ENCODE measurements around the gene ENO3.
"Not testable (repeated sequence)": the region's sequence is repeated elsewhere in the genome, so short reads cannot be mapped to it uniquely, and the experiment has no call there.

The ENO3 gene

DNA sequence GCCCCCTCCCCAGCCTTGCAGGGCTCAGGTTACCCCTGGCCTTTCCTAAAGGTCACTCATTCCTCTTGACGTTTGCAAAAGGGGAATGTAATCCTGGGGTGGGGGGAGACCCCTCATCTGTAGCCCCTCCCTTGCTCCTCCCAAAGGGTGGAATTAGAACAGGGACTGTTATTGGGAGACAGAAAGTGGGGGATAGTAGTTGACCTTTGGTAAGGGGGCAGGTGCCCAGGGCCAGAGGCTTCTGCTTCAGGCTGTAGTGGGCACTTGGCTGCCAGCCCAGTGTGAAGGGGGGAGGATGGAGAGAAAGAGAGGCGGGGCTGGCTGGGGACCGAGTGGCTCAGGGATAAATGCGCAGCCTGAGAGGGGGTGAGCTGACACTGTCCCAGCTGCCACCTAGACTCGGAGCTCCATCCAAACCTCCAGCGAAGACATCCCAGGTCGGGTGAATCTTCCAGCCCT is at the start of gene ENO3:
Gene ENO3, plus strand, starts transcription at position 374 of the 459 bp plus-strand sequence. CDS start 711 bp downstream, outside the sequence.
- DNase-seq: no peak

DNA sequence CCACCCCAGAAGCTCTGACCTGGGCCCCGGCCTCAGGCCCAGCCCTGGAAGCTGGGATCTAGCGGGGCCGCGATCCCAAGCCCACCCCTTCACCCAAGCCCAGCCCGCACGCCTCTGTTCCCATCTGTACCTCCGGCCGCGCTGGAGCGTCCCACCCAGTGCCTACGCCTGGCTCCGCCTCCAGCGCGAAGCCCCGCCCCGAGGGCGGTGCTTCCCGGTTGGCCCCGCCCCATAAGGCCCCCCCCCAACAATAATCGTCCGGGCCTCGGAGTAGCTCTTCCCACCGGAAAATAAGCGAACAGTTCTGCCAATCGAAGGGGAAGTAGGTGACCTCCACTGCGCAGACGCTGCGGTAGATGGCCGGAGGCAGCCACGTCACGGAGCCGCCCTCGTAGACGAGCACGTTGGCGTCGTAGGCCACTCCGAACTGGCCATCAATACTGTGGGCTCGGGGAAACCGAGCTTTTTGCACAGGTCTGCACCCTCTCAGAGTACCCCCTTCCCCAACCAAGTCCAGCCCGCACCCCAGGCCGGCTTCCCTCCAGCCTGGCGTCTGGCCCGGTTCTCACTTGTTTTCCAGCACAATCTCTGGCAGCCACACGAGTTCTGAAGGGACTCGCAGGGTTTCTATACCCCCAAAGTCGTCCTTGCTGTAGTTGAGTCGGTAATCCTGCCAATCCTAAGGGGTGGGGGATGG is 49.1 kb upstream of the ENO3 start:
- no peak for DNase-seq

DNA sequence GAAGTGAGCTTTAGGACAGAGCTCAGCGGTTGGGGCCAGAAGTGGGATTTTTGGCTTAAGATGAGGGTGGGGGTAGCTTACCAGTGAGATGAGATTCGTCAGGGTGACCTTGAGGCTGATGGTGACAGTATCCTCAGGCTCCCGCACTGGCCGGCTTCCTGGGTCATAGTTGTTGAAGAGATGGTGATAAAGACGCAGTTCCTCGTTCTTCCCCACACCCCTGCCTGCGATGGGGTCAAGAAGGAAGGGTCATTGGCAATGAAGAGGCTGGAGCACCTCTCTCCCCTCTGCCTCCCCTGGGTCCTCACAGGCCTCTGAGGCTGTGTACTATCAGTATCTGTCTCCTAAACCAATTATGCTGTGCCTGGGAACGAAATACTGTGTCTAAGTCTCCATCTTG is 48.4 kb upstream of the ENO3 start:
- DNase-seq: no peak

DNA sequence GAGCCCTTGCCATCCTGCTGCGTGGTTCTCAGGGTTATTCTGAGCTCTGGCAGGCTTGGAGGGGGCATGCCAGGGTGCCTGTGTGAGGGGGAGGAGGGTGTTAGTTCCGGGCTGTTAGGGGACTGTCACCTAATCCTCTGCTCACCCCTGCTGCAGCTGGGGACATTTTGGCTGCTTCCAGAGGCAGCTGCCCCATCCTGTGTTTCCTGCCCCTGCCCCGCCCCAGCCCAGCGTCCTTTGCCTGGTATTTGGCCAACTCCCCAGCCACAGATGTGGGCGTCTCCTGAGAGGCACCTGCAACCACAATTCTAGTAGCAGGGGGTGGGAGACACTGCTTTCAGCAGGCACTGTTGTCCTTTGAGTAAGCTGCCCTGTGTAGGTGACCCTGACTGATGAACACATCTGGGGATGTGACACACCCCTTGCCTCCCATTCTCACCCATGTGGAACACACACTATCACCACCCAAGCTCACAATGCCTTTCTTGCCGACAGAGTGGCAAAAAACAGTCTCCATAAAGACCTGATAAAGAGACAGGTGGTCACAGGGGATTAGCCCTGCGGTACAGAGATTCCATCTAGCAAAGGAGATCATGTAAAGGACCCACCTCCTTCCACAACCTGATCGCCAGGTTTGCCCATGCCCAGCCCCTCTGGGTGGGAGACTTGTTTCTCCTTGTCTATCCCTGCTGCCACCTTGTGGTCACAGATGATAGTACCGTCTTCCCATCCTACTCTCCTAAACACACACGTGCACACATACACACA is 47.7 kb upstream of the ENO3 start, which contains the start of gene CHRNE:
Gene CHRNE, minus strand, starts transcription at position 48 of the 768 bp plus-strand sequence. Its CDS starts 35 bp downstream, at position 13.
- DNase-seq: no peak

DNA sequence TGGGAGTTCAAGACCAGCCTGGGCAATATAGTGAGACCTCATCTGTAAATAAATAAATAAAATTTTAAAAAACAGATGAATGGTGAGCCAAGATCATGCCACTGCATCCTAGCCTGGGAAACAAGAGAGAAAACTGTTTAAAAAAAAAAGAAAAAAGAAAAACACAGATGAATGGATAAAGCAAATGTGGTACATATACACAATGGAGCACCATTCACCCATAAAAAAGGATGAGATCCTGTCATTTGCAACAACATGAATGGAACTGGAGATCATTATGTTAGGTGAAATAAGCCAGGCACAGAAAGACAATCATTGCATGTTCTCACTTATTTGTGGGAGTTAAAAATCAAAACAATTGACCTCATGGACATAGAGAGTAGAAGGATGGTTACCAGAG is 44.3 kb upstream of the ENO3 start:
- not testable (repeated sequence) for DNase-seq

DNA sequence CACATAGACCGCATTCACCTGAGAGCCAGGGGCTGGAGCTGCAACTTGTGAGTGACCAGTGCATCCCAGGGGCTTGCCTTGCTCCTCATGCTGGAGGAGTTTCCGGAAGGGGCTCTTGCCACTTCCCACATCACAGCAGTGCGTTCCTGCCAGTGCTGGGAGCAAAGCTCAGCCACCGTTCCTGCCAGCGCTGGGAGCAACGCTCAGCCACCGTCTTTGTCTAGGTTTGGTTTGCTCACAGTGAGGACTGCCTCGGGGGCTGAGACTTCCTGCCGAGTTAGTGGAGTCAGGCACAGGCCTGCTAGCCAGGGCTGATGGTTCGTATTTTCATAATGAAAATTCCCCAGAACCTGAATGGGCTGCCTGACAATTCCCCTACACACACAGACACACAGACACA is 42.6 kb upstream of the ENO3 start:
- DNase-seq: no peak

DNA sequence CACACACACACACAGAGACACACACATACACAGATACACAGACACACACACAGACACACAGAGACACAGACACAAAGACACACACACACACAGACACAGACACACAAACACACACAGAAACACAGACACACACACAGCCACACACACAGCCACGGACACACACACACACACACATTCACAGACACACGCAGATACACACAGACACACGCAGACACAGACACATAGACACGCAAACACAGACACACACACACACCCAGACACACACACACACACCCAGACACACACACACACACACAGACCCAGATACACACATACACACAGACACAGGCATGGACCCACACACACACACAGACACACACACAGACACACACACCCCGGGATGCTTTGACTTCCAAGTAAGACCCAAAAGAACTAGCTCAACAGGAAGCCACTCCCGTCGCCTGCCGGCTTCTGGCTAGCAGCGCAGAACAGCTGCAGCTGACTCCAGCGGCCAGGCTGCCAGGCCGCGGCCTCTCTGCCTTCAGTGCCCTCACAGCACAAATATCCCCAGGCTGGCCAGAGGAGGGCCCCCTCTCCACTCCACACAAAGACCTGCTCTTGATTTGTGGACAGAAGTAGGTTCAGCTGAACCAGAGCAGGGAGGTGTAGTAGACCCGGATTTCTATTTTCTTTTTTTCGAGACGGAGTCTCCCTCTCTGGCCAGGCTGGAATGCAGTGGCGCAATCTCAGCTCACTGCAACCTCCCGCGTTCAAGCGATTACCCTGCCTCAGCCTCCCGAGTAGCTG is 42.0 kb upstream of the ENO3 start:
- DNase-seq: no peak

DNA sequence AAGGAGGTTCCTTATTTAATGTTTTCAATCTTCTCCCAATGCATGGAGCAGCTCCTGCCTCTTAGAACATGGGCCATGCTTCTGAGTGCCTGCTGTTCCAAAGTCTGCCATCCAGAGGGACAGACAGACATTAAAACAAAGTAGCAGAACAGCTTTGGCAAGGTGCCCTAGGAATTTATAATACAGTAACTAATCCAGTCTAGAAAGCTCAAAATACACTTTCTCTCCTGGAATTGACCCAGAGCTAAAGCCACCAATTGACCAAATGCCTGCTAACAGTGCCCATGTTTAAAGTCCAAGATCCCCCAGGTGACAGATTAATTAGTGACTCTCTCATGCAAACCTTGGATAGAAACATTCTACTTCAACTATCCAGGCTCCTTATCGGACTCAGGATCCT is 36.9 kb upstream of the ENO3 start:
- DNase-seq: no peak

DNA sequence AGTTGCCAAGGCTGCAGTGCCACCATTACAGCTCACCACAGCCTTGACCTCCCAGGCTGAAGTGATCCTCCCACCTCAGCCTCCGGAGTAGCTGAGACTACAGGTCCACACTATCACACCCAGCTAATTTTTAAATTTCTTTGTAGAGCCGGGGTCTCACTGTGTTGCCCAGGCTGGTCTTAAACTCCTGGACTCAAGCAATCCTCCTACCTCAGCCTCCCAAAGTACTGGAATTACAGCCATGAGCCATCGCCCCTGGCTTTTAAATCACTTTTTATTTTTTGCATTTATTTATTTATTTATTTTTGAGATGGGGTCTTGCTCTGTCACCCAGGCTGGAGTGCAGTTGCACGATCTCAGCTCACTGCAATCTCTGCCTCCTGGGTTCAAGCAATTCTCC is 36.4 kb upstream of the ENO3 start:
- not testable (repeated sequence) for DNase-seq

DNA sequence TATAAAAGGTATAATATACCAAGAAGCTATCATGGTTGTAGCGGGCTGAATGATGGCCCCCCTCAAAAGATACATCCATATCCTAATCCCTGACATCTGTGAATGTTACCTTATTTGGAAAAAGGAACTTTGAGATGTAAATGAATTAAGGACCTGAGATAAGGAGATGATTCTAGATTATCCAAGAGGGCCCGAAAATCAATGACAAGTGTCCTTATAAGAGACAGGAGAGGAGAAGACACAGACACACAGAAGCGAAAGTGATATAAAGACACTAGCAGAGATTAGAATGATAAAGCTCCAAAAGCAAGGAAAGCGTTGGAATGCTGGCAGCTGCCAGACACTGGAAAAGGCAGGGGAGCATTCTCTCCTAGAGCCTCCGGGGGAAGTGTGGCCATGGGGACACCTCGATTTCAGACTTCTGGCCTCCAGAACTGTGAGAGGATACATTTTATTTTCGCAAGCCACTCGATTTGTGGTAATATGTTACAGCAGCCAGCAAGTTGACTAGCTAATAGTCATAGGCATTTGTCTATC is 31.3 kb upstream of the ENO3 start:
- DNase-seq: no peak

DNA sequence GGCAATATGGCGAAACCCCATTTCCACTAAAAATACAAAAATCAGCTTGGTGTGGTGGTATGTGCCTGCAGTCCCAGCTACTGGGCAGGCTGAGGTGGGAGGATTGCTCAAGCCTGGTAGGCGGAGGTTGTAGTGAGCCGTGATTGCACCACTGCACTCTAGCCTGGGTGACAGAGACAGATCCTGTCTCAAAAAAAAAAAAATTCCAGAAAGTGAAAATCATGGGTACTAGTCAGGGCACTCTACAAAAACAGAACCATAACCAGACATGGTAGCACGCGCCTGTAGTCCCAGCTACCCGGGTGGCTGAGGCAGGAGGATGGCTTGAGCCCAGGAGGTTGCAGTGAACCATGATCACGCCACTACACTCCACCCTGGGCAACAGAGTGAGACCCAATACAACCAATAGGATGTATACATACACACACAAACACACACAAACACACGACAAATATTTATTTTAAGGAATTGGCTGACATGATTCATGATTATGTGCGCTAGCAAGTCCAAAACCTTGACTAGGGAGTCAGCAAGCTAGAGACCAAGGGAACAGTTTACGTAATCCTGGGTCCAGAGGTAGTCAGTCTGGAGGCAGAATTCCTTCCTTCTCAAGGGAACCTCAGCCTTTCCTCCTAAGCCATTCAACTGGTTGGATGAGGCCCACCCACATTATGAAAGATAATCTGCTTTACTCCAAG is 30.4 kb upstream of the ENO3 start:
- DNase-seq: no peak

DNA sequence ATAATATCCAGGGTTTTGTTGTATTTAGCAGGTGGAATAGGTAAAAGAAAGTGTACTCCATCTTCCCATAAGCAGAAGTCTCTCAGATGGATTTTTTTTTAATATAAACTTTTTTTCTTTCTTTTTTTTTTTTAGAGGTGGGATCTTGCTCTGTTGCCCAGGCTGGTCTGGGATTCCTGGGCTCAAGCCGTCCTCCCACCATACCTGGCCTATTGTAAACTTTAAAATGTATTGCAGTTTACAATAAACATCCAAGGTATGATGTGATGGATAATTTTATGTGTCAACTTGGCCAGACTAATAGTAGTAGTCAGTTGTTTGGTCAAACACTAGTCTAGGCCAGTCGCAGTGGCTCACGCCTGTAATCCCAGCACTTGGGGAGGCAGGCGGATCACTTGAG is 29.6 kb upstream of the ENO3 start:
- DNase-seq: no peak

DNA sequence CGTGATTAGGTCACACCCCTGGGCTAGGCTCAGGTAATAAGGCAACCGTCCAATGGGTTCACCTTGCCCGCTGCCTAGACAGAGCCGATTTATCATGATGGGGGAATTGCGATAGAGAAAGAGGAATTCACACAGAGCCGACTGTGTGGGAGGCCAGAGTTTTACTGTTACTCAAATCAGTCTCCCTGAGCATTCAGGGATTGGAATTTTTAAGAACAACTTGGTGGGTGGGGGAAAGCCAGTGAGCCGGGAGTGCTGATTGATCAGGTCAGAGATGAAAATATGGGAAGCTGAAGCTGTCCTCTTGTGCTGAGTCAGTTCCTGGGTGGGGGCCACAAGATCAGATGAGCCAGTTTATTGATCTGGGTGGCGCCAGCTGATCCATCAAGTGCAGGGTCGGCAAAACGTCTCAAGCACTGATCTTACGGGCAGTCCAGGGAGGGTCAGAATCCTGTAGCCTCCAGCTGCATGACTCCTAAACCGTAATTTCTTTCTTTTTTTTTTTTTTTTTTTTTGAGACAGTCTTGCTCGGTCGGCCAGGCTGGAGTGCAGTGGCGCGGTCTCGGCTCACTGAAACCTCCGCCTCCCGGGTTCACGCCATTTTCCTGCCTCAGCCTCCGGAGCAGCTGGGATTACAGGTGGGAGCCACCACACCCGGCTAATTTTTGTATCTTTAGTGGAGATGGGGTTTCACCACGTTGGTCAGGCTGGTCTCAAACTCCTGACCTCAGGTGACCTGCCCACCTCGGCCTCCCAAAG is 24.2 kb upstream of the ENO3 start:
- not testable (repeated sequence) for DNase-seq

DNA sequence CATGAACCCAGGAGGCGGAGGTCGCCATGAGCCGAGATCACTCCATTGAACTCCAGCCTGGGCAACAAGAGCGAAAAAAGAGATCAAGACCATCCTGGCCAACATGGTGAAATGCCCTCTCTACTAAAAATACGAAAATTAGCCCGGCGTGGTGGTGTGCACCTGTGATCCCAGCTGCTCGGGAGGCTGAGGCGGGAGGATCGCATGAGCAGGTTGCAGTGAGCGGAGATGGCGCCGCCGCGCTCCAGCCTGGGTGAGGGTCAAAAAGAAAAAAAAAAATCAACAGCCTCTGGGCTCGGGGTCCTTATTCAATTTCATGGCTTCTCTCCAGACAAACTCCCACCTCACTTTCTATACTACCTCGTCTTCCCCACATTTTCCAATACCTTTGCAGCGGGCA is 22.0 kb upstream of the ENO3 start:
- no peak for DNase-seq

DNA sequence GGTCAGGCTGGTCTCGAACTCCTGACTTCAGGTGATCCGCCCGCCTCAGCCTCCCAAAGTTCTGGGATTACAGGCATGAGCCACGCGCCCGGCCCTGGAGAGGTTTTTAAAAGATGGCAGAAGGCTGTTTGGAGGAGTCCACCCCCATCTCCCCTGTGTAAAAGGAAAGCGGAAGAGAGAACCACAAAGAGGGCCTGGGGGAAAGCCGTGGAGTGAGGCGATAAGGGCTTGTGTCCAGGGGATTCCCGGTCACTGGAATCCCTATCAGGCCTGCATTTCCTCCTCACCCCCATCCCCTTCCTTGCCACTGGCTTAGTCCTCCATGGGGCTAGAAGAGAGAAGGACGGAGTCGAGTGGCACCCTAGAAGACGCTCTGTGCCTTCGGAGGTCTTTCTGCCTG is 19.0 kb upstream of the ENO3 start, which contains the start of gene GP1BA:
Gene GP1BA, plus strand, starts transcription at position 315 of the 400 bp plus-strand sequence. CDS start 328 bp downstream, outside the sequence.
- DNase-seq: no peak

DNA sequence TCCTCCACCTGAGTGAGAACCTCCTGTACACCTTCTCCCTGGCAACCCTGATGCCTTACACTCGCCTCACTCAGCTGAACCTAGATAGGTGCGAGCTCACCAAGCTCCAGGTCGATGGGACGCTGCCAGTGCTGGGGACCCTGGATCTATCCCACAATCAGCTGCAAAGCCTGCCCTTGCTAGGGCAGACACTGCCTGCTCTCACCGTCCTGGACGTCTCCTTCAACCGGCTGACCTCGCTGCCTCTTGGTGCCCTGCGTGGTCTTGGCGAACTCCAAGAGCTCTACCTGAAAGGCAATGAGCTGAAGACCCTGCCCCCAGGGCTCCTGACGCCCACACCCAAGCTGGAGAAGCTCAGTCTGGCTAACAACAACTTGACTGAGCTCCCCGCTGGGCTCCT is 18.2 kb upstream of the ENO3 start:
- no peak for DNase-seq

DNA sequence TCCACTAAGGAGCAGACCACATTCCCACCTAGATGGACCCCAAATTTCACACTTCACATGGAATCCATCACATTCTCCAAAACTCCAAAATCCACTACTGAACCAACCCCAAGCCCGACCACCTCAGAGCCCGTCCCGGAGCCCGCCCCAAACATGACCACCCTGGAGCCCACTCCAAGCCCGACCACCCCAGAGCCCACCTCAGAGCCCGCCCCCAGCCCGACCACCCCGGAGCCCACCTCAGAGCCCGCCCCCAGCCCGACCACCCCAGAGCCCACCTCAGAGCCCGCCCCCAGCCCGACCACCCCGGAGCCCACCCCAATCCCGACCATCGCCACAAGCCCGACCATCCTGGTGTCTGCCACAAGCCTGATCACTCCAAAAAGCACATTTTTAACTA is 17.3 kb upstream of the ENO3 start:
- DNase-seq: no peak

DNA sequence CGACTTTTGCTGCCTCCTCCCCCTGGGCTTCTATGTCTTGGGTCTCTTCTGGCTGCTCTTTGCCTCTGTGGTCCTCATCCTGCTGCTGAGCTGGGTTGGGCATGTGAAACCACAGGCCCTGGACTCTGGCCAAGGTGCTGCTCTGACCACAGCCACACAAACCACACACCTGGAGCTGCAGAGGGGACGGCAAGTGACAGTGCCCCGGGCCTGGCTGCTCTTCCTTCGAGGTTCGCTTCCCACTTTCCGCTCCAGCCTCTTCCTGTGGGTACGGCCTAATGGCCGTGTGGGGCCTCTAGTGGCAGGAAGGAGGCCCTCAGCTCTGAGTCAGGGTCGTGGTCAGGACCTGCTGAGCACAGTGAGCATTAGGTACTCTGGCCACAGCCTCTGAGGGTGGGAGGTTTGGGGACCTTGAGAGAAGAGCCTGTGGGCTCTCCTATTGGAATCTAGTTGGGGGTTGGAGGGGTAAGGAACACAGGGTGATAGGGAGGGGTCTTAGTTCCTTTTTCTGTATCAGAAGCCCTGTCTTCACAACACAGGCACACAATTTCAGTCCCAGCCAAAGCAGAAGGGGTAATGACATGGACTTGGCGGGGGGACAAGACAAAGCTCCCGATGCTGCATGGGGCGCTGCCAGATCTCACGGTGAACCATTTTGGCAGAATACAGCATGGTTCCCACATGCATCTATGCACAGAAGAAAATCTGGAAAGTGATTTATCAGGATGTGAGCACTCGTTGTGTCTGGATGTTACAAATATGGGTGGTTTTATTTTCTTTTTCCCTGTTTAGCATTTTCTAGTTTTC is 16.5 kb upstream of the ENO3 start:
- no peak for DNase-seq

DNA sequence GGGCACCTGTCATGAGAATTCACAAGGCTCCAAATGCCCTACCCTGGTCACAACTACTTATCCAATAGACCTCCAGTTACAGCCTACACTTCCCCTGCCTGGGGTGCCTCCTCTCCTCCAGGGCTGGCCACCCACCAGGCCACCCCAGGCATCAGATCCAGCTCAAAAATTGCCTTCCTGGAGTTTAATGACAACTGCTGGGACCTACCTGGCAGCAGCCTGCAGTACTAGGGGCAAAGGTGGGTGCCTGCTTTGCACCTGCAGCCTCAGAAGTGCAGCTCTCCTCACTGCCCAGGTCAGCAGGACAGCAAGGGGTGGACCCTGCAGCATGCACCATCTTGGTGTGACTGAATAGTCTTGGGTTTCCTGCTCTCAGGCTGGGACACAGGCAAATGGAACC is 15.3 kb upstream of the ENO3 start:
- DNase-seq: no peak

DNA sequence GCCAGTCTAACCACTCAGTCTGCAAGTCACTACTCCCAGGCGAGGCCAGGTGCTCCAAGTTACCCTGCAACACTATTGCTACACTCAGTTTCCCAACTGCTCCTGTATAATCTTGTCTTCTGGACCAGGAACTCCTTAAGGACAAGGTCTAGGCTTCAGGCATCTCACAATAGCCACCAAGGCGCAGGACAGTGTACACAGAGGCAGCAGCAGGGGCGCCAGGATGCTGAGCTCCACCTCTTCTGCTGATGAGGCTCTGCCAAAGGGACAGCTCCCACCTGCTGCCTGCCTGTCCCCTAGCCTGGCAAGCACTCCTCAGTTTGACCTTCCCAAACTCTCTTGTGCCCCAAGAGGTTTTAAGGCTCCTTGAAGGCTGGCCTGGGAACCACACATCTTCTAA is 14.5 kb upstream of the ENO3 start:
- no peak for DNase-seq

DNA sequence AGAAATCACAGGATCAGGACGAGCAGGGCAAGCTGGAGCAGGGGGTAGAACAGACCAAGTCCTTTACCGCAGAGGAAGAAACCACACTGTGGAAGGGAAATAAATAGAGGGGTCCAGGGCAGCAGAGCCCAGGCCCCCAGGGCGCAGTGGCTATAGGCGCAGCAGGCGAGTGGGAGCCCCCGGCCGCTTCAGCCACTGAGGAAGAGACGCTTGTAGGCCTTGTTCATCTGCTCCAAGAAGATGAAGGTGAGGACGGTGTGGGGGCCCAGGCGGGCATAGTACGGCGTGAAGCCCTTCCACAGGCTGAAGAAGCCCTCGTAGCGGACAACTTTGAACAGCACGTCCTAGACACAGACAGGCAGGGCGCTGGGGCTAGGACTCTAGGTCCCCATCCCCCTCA is 13.4 kb upstream of the ENO3 start:
- no peak for DNase-seq

Measured in NCI-H187 treated with DMSO at 0.1 percent for 48 hours (cell line).